Measurements from ENCODE around the gene ALDH3A1. TPM values are rescaled to one million over a fixed set of nuclear protein-coding genes. Genes with fewer than 3 reads are reported as not detected.

Gene ALDH3A1
- total and polyA plus RNA-seq, 2 experiments from 2014 or later: 0.17 to 0.21 TPM

DNA sequence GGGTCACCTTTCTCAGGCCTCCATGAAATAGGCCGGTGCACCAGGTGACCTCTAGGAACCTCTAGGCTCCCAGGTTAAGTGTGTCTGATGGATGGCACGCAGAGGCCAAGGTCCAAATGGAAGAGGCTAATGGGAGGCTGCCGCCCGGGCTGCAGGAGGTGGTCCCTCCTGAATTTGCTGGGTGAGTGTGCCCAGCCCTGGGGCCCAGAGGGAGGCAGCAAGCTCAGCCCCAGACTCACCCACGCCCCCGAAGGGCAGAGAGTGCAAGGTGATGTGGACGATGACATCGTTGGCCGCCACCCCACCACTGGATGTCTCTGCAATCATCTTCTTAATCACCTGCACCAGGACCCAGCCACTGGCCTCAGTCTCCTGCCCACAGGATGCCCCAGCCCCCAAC is 9.3 kb downstream of the ALDH3A1 start:
- H3F3A ChIP-seq (replicated peaks; ENCODE audit: low read depth): no peaks in the 10 kb centered on the region
- TF ChIP-seq, protein P1, sequence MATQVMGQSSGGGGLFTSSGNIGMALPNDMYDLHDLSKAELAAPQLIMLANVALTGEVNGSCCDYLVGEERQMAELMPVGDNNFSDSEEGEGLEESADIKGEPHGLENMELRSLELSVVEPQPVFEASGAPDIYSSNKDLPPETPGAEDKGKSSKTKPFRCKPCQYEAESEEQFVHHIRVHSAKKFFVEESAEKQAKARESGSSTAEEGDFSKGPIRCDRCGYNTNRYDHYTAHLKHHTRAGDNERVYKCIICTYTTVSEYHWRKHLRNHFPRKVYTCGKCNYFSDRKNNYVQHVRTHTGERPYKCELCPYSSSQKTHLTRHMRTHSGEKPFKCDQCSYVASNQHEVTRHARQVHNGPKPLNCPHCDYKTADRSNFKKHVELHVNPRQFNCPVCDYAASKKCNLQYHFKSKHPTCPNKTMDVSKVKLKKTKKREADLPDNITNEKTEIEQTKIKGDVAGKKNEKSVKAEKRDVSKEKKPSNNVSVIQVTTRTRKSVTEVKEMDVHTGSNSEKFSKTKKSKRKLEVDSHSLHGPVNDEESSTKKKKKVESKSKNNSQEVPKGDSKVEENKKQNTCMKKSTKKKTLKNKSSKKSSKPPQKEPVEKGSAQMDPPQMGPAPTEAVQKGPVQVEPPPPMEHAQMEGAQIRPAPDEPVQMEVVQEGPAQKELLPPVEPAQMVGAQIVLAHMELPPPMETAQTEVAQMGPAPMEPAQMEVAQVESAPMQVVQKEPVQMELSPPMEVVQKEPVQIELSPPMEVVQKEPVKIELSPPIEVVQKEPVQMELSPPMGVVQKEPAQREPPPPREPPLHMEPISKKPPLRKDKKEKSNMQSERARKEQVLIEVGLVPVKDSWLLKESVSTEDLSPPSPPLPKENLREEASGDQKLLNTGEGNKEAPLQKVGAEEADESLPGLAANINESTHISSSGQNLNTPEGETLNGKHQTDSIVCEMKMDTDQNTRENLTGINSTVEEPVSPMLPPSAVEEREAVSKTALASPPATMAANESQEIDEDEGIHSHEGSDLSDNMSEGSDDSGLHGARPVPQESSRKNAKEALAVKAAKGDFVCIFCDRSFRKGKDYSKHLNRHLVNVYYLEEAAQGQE (IDR thresholded peaks at IDR 0.05; ENCODE audit: unreplicated experiment): no peak
- TF ChIP-seq CREB1 (CRISPR knock-in tag; IDR thresholded peaks at IDR 0.05; ENCODE audit: low read depth): no peak
- no peak for TF ChIP-seq ZNF331 (CRISPR knock-in tag; IDR thresholded peaks at IDR 0.05; ENCODE audit: low read depth)
- TF ChIP-seq EZH2 (IDR thresholded peaks at IDR 0.05; ENCODE audit: low read depth, unreplicated experiment): no peak
- no peak overlapping the region for H3K4me2 ChIP-seq
- no peak overlapping the region for H3K27ac ChIP-seq (ENCODE audit: low read depth)
- Mint-ChIP-seq H3K27ac (no peak overlapping the region), H3K36me3 (ENCODE audit: low read depth) (no peaks in the 10 kb centered on the region), H3K9me3 (no peaks in the 10 kb centered on the region; the same call in 2 of the 3 replicates), H3K4me3 (no peak overlapping the region), H3K4me1 (no peaks in the 10 kb centered on the region), H3K27me3 (ENCODE audit: insufficient read depth, low read depth, poor library complexity) (peaks cover 5% of the 10 kb centered on the region)
- no peaks in the 10 kb centered on the region for H3K79me2 ChIP-seq (replicated peaks; ENCODE audit: insufficient read depth)
- H3K4me3 ChIP-seq: no peak overlapping the region
- no peak overlapping the region for H2AFZ ChIP-seq
- H3K27me3 ChIP-seq (ENCODE audit: insufficient read depth): no peaks in the 10 kb centered on the region
- no peaks in the 10 kb centered on the region for H3K4me1 ChIP-seq (ENCODE audit: insufficient read depth)
- DNase-seq (ENCODE audit: low spot score): no peak
- no peaks in the 10 kb centered on the region for H4K20me1 ChIP-seq (replicated peaks; ENCODE audit: insufficient read depth)
- no peak for ATAC-seq
- H3K9me2 ChIP-seq (ENCODE audit: insufficient read depth): no peaks in the 10 kb centered on the region
- no peaks in the 10 kb centered on the region for H3K36me3 ChIP-seq (ENCODE audit: insufficient read depth)

DNA sequence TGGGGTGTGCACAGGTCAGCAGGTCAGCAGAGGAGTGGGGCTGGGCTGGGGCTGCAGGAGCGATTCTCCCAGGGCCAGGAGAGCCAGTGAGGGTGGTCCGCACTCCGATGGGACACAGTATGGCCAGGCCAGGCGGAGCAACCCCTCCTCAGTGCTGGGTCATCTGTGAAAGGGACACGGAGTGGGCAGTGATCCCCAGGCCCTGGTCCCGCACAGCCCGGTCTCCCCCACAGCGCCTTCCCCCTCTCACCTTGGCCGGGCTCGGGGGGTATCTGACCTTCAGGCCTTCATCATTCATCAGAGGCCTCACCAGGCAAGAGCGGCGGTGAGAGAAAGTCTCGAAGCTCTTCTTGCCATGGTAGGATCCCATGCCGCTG is 10.0 kb downstream of the ALDH3A1 start:
- Histone ChIP-seq H3F3A (replicated peaks; ENCODE audit: low read depth) (no peaks in the 10 kb centered on the region), H3K27ac (ENCODE audit: low read depth) (no peak overlapping the region), H3K36me3 (ENCODE audit: insufficient read depth) (no peaks in the 10 kb centered on the region), H3K27me3 (ENCODE audit: insufficient read depth) (no peaks in the 10 kb centered on the region), H3K9me2 (ENCODE audit: insufficient read depth) (no peaks in the 10 kb centered on the region), H3K4me3 (no peak overlapping the region), H3K4me2 (no peak overlapping the region), H3K79me2 (replicated peaks; ENCODE audit: insufficient read depth) (no peaks in the 10 kb centered on the region), H4K20me1 (replicated peaks; ENCODE audit: insufficient read depth) (no peaks in the 10 kb centered on the region), H2AFZ (no peak overlapping the region), H3K4me1 (ENCODE audit: insufficient read depth) (no peaks in the 10 kb centered on the region)
- ATAC-seq: no peak
- Mint-ChIP-seq H3K27ac (no peak overlapping the region), H3K4me1 (no peaks in the 10 kb centered on the region), H3K9me3 (no peaks in the 10 kb centered on the region; the same call in 2 of the 3 replicates), H3K27me3 (ENCODE audit: insufficient read depth, low read depth, poor library complexity) (peaks cover 4% of the 10 kb centered on the region), H3K4me3 (no peak overlapping the region), H3K36me3 (ENCODE audit: low read depth) (no peaks in the 10 kb centered on the region)
- no peak for DNase-seq (ENCODE audit: low spot score)
- TF ChIP-seq ZNF114 (CRISPR knock-in tag; IDR thresholded peaks at IDR 0.05): no peak
- TF ChIP-seq EZH2 (IDR thresholded peaks at IDR 0.05; ENCODE audit: low read depth, unreplicated experiment): no peak
- TF ChIP-seq POLR2AphosphoS5 (IDR thresholded peaks at IDR 0.05; ENCODE audit: low read depth): no peak
- TF ChIP-seq, protein P2, sequence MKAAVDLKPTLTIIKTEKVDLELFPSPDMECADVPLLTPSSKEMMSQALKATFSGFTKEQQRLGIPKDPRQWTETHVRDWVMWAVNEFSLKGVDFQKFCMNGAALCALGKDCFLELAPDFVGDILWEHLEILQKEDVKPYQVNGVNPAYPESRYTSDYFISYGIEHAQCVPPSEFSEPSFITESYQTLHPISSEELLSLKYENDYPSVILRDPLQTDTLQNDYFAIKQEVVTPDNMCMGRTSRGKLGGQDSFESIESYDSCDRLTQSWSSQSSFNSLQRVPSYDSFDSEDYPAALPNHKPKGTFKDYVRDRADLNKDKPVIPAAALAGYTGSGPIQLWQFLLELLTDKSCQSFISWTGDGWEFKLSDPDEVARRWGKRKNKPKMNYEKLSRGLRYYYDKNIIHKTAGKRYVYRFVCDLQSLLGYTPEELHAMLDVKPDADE (IDR thresholded peaks at IDR 0.05): no peak
- TF ChIP-seq CREB1 (CRISPR knock-in tag; IDR thresholded peaks at IDR 0.05; ENCODE audit: low read depth): no peak
- TF ChIP-seq, protein P1 (IDR thresholded peaks at IDR 0.05; ENCODE audit: unreplicated experiment): no peak
- no peak for TF ChIP-seq STAT1 (IDR thresholded peaks at IDR 0.05; ENCODE audit: unreplicated experiment)
- TF ChIP-seq NANOG (IDR thresholded peaks at IDR 0.05; ENCODE audit: borderline replicate concordance): no peak
- no peak for TF ChIP-seq ZNF331 (CRISPR knock-in tag; IDR thresholded peaks at IDR 0.05; ENCODE audit: low read depth)
- TF ChIP-seq, protein P3, sequence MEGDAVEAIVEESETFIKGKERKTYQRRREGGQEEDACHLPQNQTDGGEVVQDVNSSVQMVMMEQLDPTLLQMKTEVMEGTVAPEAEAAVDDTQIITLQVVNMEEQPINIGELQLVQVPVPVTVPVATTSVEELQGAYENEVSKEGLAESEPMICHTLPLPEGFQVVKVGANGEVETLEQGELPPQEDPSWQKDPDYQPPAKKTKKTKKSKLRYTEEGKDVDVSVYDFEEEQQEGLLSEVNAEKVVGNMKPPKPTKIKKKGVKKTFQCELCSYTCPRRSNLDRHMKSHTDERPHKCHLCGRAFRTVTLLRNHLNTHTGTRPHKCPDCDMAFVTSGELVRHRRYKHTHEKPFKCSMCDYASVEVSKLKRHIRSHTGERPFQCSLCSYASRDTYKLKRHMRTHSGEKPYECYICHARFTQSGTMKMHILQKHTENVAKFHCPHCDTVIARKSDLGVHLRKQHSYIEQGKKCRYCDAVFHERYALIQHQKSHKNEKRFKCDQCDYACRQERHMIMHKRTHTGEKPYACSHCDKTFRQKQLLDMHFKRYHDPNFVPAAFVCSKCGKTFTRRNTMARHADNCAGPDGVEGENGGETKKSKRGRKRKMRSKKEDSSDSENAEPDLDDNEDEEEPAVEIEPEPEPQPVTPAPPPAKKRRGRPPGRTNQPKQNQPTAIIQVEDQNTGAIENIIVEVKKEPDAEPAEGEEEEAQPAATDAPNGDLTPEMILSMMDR (conservative IDR thresholded peaks at IDR 0.05; ENCODE audit: low read depth in 2 of 2): no peak
